K562 (cell line): ENCODE results near the gene TMEM126A. TPM values are rescaled to one million over a fixed set of nuclear protein-coding genes. Genes with fewer than 3 reads are reported as not detected.

Experiments used
- ARID1B ChIP-seq: fragments of 450-650 bp; IDR thresholded peaks from 2 replicates; pipeline ENCODE4 v1.6.1; 2016; ENCODE audit warnings: antibody characterized with exemption, mild to moderate bottlenecking, inconsistent platforms
- ARNT ChIP-seq, 2 experiments: fragments of 450-650 bp; IDR thresholded peaks; 2 replicates each; pipeline ENCODE4 v1.6.1; 2016; ENCODE audit warnings: mild to moderate bottlenecking in 1 of 2
- BRD4 ChIP-seq: fragments of 200-600 bp; sonication (generic); IDR thresholded peaks from 2 replicates; pipeline ENCODE4 v1.6.1; 2017; ENCODE audit warnings: inconsistent platforms
- CHD1 ChIP-seq: fragments of 200-600 bp; sonication (generic); IDR thresholded peaks from one replicate; pipeline ENCODE4 v1.6.1; 2012; ENCODE audit warnings: mild to moderate bottlenecking, moderate library complexity, low read length, inconsistent platforms
- CSDE1 ChIP-seq, 2 experiments: fragments of 450-650 bp; IDR thresholded peaks; 2 replicates each; pipeline ENCODE4 v1.6.1; 2016; ENCODE audit warnings: mild to moderate bottlenecking in 1 of 2
- DPF2 ChIP-seq: fragments of 450-650 bp; IDR thresholded peaks from 2 replicates; pipeline ENCODE4 v1.6.1; 2016
- E2F1 ChIP-seq: sonication (generic); formaldehyde crosslinking; IDR thresholded peaks from 2 replicates; pipeline ENCODE4 v1.8.1; 2023; ENCODE audit warnings: mild to moderate bottlenecking, missing genetic modification reagents, moderate library complexity
- MNT ChIP-seq, 2 experiments: fragments of 450-650 bp; conservative IDR thresholded peaks; 2 replicates each; pipeline ENCODE4 v1.6.1; 2017; ENCODE audit warnings: mild to moderate bottlenecking in 2 of 2, moderate library complexity in 2 of 2
- MYC ChIP-seq, 2 experiments: fragments of 250-450 bp in 1 of 2; sonication (Bioruptor Pico) in 1 of 2; IDR thresholded peaks; 2 replicates each; pipeline versions ENCODE4 v1.5.1 to v1.6.1; 2012 to 2021; ENCODE audit warnings: low read depth in 2 of 2, borderline replicate concordance in 1 of 2, improper control_type of control experiment in 1 of 2, low read length in 1 of 2, mild to moderate bottlenecking in 1 of 2, moderate library complexity in 1 of 2
- NKRF ChIP-seq: fragments of 450-650 bp; IDR thresholded peaks from 2 replicates; pipeline ENCODE4 v1.6.1; 2016; ENCODE audit warnings: borderline replicate concordance
- RBM17 ChIP-seq: fragments of 200-400 bp; formaldehyde crosslinking; IDR thresholded peaks from 2 replicates; pipeline ENCODE4 v1.6.1; 2017; ENCODE audit warnings: low read depth, mild to moderate bottlenecking, low read length, borderline replicate concordance
- SMARCA5 ChIP-seq: fragments of 450-650 bp; IDR thresholded peaks from 2 replicates; pipeline ENCODE4 v1.6.1; 2016
- ZBTB49 ChIP-seq: sonication (generic); formaldehyde crosslinking; IDR thresholded peaks from 2 replicates; pipeline ENCODE4 v1.8.0; 2022; ENCODE audit warnings: missing genetic modification reagents, mild to moderate bottlenecking, borderline replicate concordance
- ZNF384 ChIP-seq: IDR thresholded peaks from 2 replicates; pipeline ENCODE4 v1.6.1; 2012; ENCODE audit warnings: low read depth, low read length, improper control_type of control experiment
- ZSCAN29 ChIP-seq: fragments of 450-650 bp; IDR thresholded peaks from 2 replicates; pipeline ENCODE4 v1.6.1; 2017
- polyA plus RNA-seq, 8 experiments: library from polyadenylated mRNA; depleted of rRNA in 4 of 8; stranded (reverse) in 5 of 8; unstranded in 3 of 8; fragments of >200 nt; fragmentation: Nextera tagmentation in 2 of 8; fragmentation: Illumina TruSeq in 1 of 8; extraction: Ambion mirVana in 2 of 8; extraction: Trizol in 1 of 8; gene quantifications; 2 replicates each; pipeline versions ENCODE4 v1.2.1 to v1.2.3, GENCODE V29; 2011 to 2014; ENCODE audit warnings: inconsistent platforms in 1 of 8, missing spikeins in 1 of 8
- total RNA-seq, 7 experiments: library from RNA; depleted of rRNA in 6 of 7; stranded (reverse); fragments of >200 nt in 6 of 7; fragmentation: Illumina TruSeq in 2 of 7; extraction: Trizol in 2 of 7; gene quantifications; 2 replicates each; pipeline versions ENCODE4 v1.2.1 to v1.2.3, GENCODE V29; 2011 to 2021; ENCODE audit warnings: low replicate concordance in 1 of 7

The TMEM126A gene
- total and polyA plus RNA-seq, 9 of the 15 experiments (the other 6 are each of a cell fraction or from before 2014, with no cell fraction given) = 19.3 to 154 (median 56.3) TPM

GRCh38 chr11:85628771-85629341, 18.9 kb upstream of the TMEM126A start (continued):
- peak; percentile 81 for TF ChIP-seq NKRF
- TF ChIP-seq ZBTB49 (CRISPR knock-in tag) = no peak
- TF ChIP-seq CHD1 = no peak
- TF ChIP-seq ARNT (IDR thresholded peaks at IDR 0.05) = no peak
- TF ChIP-seq BRD4 = 0 out of 2 replicates have a peak, but pooled peaks have one; percentile 26
- TF ChIP-seq MYC (IDR thresholded peaks at IDR 0.05; ENCODE audit: low read depth, low read length) = peak; percentile 56
- no peak for TF ChIP-seq MYC (CRISPR knock-in tag; IDR thresholded peaks at IDR 0.05; ENCODE audit: borderline replicate concordance, low read depth)
- peak; percentile 13 for TF ChIP-seq E2F1 (CRISPR knock-in tag)
- TF ChIP-seq DPF2 = 0 out of 2 replicates have a peak, but pooled peaks have one; percentile 32
- TF ChIP-seq ARID1B = no peak
- TF ChIP-seq MNT (conservative IDR thresholded peaks at IDR 0.05) = peak; percentile 74 to 75
- TF ChIP-seq CSDE1 (IDR thresholded peaks at IDR 0.05) = 0 out of 4 replicates have a peak, but pooled peaks of 1 of the 2 experiments have one; percentile 18
- no peak for TF ChIP-seq ZSCAN29
- no peak for TF ChIP-seq ZNF384
- no peak for TF ChIP-seq RBM17
- peak; percentile 58; the same call in 1 of the 2 replicates for TF ChIP-seq SMARCA5
